Nephron progenitor cell (in vitro differentiated cells): ENCODE results near the gene CLASP1.

ENCODE experiments used
- DNase-seq: peaks from one replicate; pipeline ENCODE4 v3.0.0; 2021
- H3K27ac Mint-ChIP-seq: 2 replicates; pipeline ENCODE4 v1.8.0; 2021; ENCODE audit warnings: mild to moderate bottlenecking, moderate library complexity, mixed read lengths
- H3K27me3 Mint-ChIP-seq: 2 replicates; pipeline ENCODE4 v1.8.0; 2021; ENCODE audit warnings: mild to moderate bottlenecking, low read depth, mixed read lengths; ENCODE audit not compliant: poor library complexity
- H3K36me3 Mint-ChIP-seq: 2 replicates; pipeline ENCODE4 v1.8.0; 2021; ENCODE audit warnings: low read depth, mixed read lengths
- H3K4me1 Mint-ChIP-seq: 2 replicates; pipeline ENCODE4 v1.8.0; 2021; ENCODE audit warnings: mixed read lengths
- H3K4me3 Mint-ChIP-seq: 2 replicates; pipeline ENCODE4 v1.8.0; 2021; ENCODE audit warnings: mild to moderate bottlenecking, moderate library complexity, mixed read lengths
- H3K9me3 Mint-ChIP-seq: 2 replicates; pipeline ENCODE4 v1.8.0; 2021; ENCODE audit warnings: mild to moderate bottlenecking, moderate library complexity, mixed read lengths
- TF ChIP-seq, protein P1 (sequence below): fragments of 200-600 bp; sonication (generic); IDR thresholded peaks from 2 replicates; pipeline ENCODE4 v1.5.0; 2021; ENCODE audit warnings: antibody characterized with exemption

The CLASP1 gene

DNA sequence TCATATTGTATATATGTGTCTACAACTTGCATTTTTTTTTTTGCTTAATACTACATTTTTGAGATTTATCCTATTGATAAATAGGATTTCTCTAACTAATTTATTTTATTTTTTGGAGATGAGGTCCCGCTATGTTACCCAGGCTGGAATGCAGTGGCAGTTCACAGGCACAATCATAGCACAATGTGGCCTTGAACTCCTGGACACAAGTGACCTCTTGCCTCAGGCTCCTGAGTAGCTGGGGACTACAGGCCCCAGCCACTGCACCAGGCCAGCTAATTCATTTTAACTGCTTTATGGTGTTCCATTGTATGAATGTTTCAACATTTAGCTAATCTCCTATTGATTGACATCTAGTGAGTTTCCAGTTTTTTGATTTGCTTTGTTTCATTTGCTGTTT, 16.8 kb upstream of the CLASP1 start:
- no peaks in the 10 kb centered on the region for H3K4me1 Mint-ChIP-seq
- H3K36me3 Mint-ChIP-seq: peaks cover 36% of the 10 kb centered on the region
- no peak overlapping the region for H3K27ac Mint-ChIP-seq
- H3K4me3 Mint-ChIP-seq: no peak overlapping the region
- H3K27me3 Mint-ChIP-seq: peaks cover 7% of the 10 kb centered on the region
- TF ChIP-seq, protein P1, sequence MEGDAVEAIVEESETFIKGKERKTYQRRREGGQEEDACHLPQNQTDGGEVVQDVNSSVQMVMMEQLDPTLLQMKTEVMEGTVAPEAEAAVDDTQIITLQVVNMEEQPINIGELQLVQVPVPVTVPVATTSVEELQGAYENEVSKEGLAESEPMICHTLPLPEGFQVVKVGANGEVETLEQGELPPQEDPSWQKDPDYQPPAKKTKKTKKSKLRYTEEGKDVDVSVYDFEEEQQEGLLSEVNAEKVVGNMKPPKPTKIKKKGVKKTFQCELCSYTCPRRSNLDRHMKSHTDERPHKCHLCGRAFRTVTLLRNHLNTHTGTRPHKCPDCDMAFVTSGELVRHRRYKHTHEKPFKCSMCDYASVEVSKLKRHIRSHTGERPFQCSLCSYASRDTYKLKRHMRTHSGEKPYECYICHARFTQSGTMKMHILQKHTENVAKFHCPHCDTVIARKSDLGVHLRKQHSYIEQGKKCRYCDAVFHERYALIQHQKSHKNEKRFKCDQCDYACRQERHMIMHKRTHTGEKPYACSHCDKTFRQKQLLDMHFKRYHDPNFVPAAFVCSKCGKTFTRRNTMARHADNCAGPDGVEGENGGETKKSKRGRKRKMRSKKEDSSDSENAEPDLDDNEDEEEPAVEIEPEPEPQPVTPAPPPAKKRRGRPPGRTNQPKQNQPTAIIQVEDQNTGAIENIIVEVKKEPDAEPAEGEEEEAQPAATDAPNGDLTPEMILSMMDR: no peak
- H3K9me3 Mint-ChIP-seq: peaks cover 36% of the 10 kb centered on the region
- no peak for DNase-seq

DNA sequence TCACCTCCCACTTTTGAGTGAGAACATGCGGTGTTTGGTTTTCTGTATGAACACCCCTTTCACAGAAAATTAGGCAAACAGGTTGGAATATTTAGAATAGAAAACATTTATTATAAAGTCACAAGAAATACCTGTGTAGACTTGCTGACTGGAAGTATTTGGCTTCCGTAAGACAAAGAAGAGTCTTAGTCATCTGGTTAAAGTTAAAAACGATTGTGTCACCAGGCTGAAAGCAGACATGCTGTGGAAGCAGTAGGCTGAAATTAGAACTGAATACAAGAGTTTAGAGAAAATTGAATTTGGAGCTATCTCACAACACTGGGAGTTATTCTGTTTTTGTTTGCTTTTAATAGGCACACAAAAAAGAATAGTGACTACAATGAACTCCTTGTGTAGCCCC, 16.2 kb upstream of the CLASP1 start:
- DNase-seq: no peak
- no peak overlapping the region for H3K27ac Mint-ChIP-seq

DNA sequence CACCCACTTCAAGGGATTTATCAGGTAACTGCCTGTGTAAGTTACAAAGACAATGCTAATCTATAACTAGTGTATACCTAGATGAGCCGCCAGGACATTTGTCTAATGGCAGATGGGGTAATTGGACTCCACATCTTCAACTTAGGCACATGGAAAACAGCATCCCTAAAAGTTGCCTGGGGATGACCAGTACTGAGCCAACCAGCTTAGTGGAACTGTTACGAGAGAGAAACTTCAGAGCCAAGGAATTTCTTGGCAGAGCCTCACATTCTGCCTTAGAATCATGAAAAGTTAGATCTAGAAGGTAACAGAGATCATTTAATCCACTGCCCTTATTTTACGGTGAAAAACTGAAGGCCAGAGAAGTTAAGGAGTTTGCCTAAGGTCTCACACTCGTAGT, 15.5 kb upstream of the CLASP1 start:
- H3K27ac Mint-ChIP-seq: no peak overlapping the region
- TF ChIP-seq, protein P1: no peak
- H3K36me3 Mint-ChIP-seq: peaks cover 25% of the 10 kb centered on the region
- no peaks in the 10 kb centered on the region for H3K4me1 Mint-ChIP-seq
- peaks cover 23% of the 10 kb centered on the region for H3K9me3 Mint-ChIP-seq
- no peaks in the 10 kb centered on the region for H3K27me3 Mint-ChIP-seq
- H3K4me3 Mint-ChIP-seq: no peak overlapping the region
- no peak for DNase-seq

More for the DNA sequence above, 16.2 kb upstream of the CLASP1 start:
- H3K27me3 Mint-ChIP-seq: peaks cover 5% of the 10 kb centered on the region
- TF ChIP-seq, protein P1: no peak
- H3K4me1 Mint-ChIP-seq: no peaks in the 10 kb centered on the region
- H3K4me3 Mint-ChIP-seq: no peak overlapping the region
- peaks cover 31% of the 10 kb centered on the region for H3K36me3 Mint-ChIP-seq
- H3K9me3 Mint-ChIP-seq: peaks cover 31% of the 10 kb centered on the region

DNA sequence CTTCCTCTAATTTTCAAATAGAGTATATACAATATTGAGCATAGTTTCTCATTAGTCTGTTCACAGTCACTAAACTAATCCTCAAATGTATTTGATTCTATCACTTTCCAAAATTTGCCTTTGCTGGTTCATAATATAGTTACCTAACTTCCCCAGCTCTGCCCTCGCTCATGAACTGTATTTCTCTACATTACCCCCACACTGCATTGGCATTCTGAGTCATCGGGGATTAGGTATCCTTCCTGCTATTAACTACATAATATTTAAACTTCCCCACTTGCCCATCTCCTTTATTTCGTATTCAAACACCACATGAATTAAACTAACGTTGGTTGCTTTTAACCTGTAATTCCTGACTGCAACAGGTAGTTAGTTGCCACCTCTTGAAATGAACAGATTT, 14.8 kb upstream of the CLASP1 start:
- Mint-ChIP-seq H3K36me3 (peaks cover 19% of the 10 kb centered on the region), H3K4me1 (no peaks in the 10 kb centered on the region), H3K27me3 (no peaks in the 10 kb centered on the region)

DNA sequence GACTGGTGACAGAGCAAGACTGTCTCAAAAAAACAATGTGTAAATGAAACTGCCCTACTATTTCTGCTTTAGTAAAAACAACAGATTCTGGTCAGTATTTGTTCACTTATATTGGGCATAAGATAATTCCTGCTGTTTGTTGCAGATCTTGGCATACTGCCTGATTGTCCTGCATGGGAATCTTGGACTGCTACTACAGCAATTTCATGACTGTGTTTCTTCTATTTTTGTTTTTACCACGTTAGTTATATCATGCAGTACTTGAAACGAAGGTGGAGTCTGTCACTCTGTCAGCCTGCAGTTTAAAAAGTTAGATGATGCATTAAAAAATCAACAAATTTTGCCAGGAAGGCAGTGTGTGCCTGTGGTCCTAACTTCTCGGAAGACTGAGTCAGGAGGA, 14.2 kb upstream of the CLASP1 start:
- TF ChIP-seq, protein P1: no peak
- H3K27me3 Mint-ChIP-seq: no peaks in the 10 kb centered on the region
- H3K4me1 Mint-ChIP-seq: no peaks in the 10 kb centered on the region
- peaks cover 19% of the 10 kb centered on the region for H3K36me3 Mint-ChIP-seq
- H3K9me3 Mint-ChIP-seq: peaks cover 10% of the 10 kb centered on the region
- DNase-seq: no peak
- H3K4me3 Mint-ChIP-seq: no peak overlapping the region
- H3K27ac Mint-ChIP-seq: no peak overlapping the region

More for the DNA sequence above, 14.8 kb upstream of the CLASP1 start:
- TF ChIP-seq, protein P1: no peak
- Mint-ChIP-seq H3K27ac (peak overlapping the region; percentile 8), H3K9me3 (peaks cover 17% of the 10 kb centered on the region), H3K4me3 (no peak overlapping the region)
- DNase-seq: no peak

DNA sequence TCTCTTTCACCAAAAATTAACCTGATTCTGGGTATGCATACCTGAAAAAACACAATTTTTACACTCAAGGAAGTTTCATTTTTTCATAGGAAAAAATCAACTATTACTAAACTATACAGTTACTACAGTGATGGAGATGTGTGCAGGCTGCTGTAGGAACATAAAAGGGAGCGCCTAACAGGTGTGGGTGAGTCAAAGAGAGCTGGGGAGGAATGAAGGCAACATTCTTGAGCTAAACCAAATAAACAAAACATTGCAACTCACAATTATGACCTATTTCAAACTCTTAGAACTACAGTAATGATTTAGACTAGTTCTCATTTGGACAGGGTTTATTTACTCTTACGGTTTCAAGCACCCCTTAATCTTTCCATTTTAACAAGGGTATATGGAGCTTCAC, 13.4 kb upstream of the CLASP1 start:
- H3K4me1 Mint-ChIP-seq: no peaks in the 10 kb centered on the region
- peaks cover 11% of the 10 kb centered on the region for H3K36me3 Mint-ChIP-seq
- peaks cover 5% of the 10 kb centered on the region for H3K9me3 Mint-ChIP-seq
- no peak overlapping the region for H3K4me3 Mint-ChIP-seq
- no peaks in the 10 kb centered on the region for H3K27me3 Mint-ChIP-seq
- H3K27ac Mint-ChIP-seq: no peak overlapping the region
- no peak for DNase-seq
- TF ChIP-seq, protein P1: no peak
